Spleen (tissue), 11 donors: ENCODE data around the gene TENM4. TPM values are rescaled to one million over a fixed set of nuclear protein-coding genes. Genes with fewer than 3 reads are reported as not detected.
"Not testable (repeated sequence)": the region's sequence is repeated elsewhere in the genome, so short reads cannot be mapped to it uniquely, and the experiment has no call there.

Experiments used
- DNase-seq: peaks from one replicate; pipeline ENCODE4 v3.0.0-alpha.2; 2020
- H3K27ac ChIP-seq, 8 donors: fragments of 200-600 bp; sonication (generic) in 7 of 8; 1 replicate in 4 of 8; 2 replicates in 4 of 8; pipeline versions ENCODE4 v1.5.0 to v1.8.0; 2016 to 2021; ENCODE audit warnings: inconsistent platforms in 4 of 8, mild to moderate bottlenecking in 4 of 8, moderate library complexity in 1 of 8
- H3K27me3 ChIP-seq, 7 donors: fragments of 200-600 bp; sonication (generic) in 6 of 7; replicated peaks in 1 of 7; 1 replicate in 4 of 7; 2 replicates in 3 of 7; pipeline versions ENCODE4 v1.5.0 to v1.8.0; 2016 to 2021; ENCODE audit warnings: inconsistent platforms in 3 of 7, mild to moderate bottlenecking in 1 of 7
- H3K36me3 ChIP-seq, 6 donors: fragments of 200-600 bp; sonication (generic) in 5 of 6; 1 replicate in 4 of 6; 2 replicates in 2 of 6; pipeline versions ENCODE4 v1.5.0 to v1.8.0; 2016 to 2021; ENCODE audit warnings: inconsistent platforms in 2 of 6
- H3K4me1 ChIP-seq, 6 donors: fragments of 200-600 bp; sonication (generic) in 5 of 6; 1 replicate in 3 of 6; 2 replicates in 3 of 6; pipeline versions ENCODE4 v1.5.0 to v1.8.0; 2016 to 2021; ENCODE audit warnings: inconsistent platforms in 3 of 6
- H3K4me3 ChIP-seq, 8 donors: fragments of 200-600 bp; sonication (generic) in 7 of 8; 1 replicate in 4 of 8; 2 replicates in 4 of 8; pipeline versions ENCODE4 v1.5.0 to v1.8.0; 2016 to 2021; ENCODE audit warnings: inconsistent platforms in 4 of 8, mild to moderate bottlenecking in 4 of 8, moderate library complexity in 2 of 8
- H3K9me3 ChIP-seq, 8 donors: fragments of 200-600 bp; sonication (generic) in 7 of 8; 1 replicate in 4 of 8; 2 replicates in 4 of 8; pipeline versions ENCODE4 v1.5.0 to v1.8.0; 2016 to 2021; ENCODE audit warnings: inconsistent platforms in 4 of 8
- CTCF ChIP-seq, 11 experiments: fragments of 200-600 bp in 7 of 11; fragments of 450-650 bp in 4 of 11; sonication (generic) in 4 of 11; IDR thresholded peaks in 8 of 11; conservative IDR thresholded peaks in 3 of 11; 1 replicate in 7 of 11; 2 replicates in 4 of 11; pipeline versions ENCODE4 v1.4.0 to v1.8.0; 2016 to 2021; ENCODE audit warnings: antibody characterized with exemption in 11 of 11, inconsistent platforms in 4 of 11, mild to moderate bottlenecking in 1 of 11
- POLR2A ChIP-seq, 3 donors: fragments of 450-650 bp; IDR thresholded peaks; one replicate each; pipeline ENCODE4 v1.5.1; 2017; ENCODE audit warnings: antibody characterized with exemption in 3 of 3, mild to moderate bottlenecking in 1 of 3
- POLR2AphosphoS5 ChIP-seq, 3 donors: sonication (generic); formaldehyde crosslinking; IDR thresholded peaks; one replicate each; pipeline ENCODE4 v1.5.1; 2017; ENCODE audit warnings: antibody characterized with exemption in 3 of 3
- WGBS, 5 donors: extraction: QIAGEN DNeasy Blood & Tissue Kit in 3 of 5; methylation state at CpG; one replicate each; pipeline versions ENCODE4 v1.1.5 to v1.1.7; 2013 to 2018; 5-methylcytosine and 5-hydroxymethylcytosine counted together
- intact Hi-C: fragments of 100-400 bp; cut with DNase I; formaldehyde crosslinking; loops from one replicate; pipeline ENCODE4 v1.15.0; 2023; ENCODE audit warnings: low total_unique reads
- polyA plus RNA-seq, 3 donors: library from polyadenylated mRNA; stranded (reverse); fragments of 200-250 nt; gene quantifications; one replicate each; pipeline ENCODE4 v1.2.1, GENCODE V29; 2013
- total RNA-seq, 7 donors: library from RNA; depleted of rRNA in 3 of 7; stranded (reverse); fragments of >200 nt in 3 of 7; fragmentation: NEBNext Ultra II Directional in 4 of 7; extraction: Animal tissue kit (Norgen Biotek cat#: 25700) in 4 of 7; gene quantifications; one replicate each; pipeline versions ENCODE4 v1.1.0 to v1.2.1, GENCODE V29; 2016 to 2021
- donor health status: healthy with polysubstance abuse.
- donor health status: DM: no; HTN: no; CAD: no; lungs with moderate emphysema.
- donor health status: DM: no; HTN: no; CAD: no.
- donor health status: Bipolar disorder and iron deficiency.
- donor health status: healthy.
- donor health status: DM: no; HTN: no; CAD: no.
- donor health status: DM: yes; HTN: yes; CAD: no.

Gene TENM4
- total and polyA plus RNA-seq, 10 donors, result 0.09 to 4.5 (median 1.2) TPM

DNA sequence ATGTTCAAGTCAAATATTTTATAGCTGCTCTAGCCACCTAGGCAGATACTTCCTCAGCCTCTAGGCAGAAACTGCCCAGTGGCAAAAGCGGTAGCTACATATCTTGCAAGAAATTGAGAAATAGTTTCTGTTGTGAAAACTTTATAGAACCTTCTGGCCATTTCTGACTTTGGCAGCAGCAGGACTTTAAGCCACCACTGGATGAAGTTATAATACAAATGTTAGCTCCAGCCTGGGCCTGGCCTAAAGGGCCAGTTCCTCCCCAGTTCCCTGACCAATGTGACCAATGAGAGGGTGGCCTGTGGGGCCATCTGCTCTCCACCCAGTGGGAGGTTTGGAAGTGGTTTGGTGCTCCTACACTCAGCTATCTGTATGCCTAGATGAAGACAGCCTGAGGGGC is 612.2 kb downstream of the TENM4 start:
- Histone ChIP-seq H3K27ac (peak overlapping the region in 5 of 8 donors; percentile 9 to 78 (median 63)), H3K4me3 (no peak overlapping the region), H3K36me3 (no peaks in the 10 kb centered on the region), H3K4me1 (no peaks in the 10 kb centered on the region), H3K9me3 (no peaks in the 10 kb centered on the region), H3K27me3 (peaks cover 0 to 12% (median 0%) of the 10 kb centered on the region in 7 donors)
- WGBS, 5 donors, result 55 to 95% (median 79%) methylated on average over 1 of the region's 1 CpG
- intact Hi-C loops, result no loop called here
- DNase-seq, result no peak
- no peak for TF ChIP-seq CTCF (IDR thresholded peaks at IDR 0.05 in 8 of 11, conservative IDR thresholded peaks at IDR 0.05 in 3 of 11)
- TF ChIP-seq POLR2AphosphoS5 (IDR thresholded peaks at IDR 0.05), result peak in 1 of 3 donors; percentile 6
- no peak for TF ChIP-seq POLR2A (IDR thresholded peaks at IDR 0.05)

- intact Hi-C loops, H3K4me1 ChIP-seq, H3K9me3 ChIP-seq, H3K27ac ChIP-seq, H3K4me3 ChIP-seq, H3K36me3 ChIP-seq, DNase-seq: not testable (repeated sequence)
- 93 to 98% (median 94%) methylated on average over 4 of the region's 4 CpGs for WGBS, 5 donors
- peaks cover 0 to 12% (median 0%) of the 10 kb centered on the region in 7 donors for H3K27me3 ChIP-seq
Measured at GRCh38 chr11:78827291-78827690, 613.5 kb downstream of the TENM4 start.

- H3K36me3 ChIP-seq, result no peaks in the 10 kb centered on the region
- no peak for TF ChIP-seq CTCF (IDR thresholded peaks at IDR 0.05 in 8 of 11, conservative IDR thresholded peaks at IDR 0.05 in 3 of 11)
- TF ChIP-seq POLR2A (IDR thresholded peaks at IDR 0.05), result no peak
- TF ChIP-seq POLR2AphosphoS5 (IDR thresholded peaks at IDR 0.05), result no peak
- H3K9me3 ChIP-seq, result no peaks in the 10 kb centered on the region
- WGBS, 5 donors, result 78 to 90% (median 86%) methylated on average over 1 of the region's 1 CpG
- no peak overlapping the region for H3K4me3 ChIP-seq
- peaks cover 0 to 12% (median 0%) of the 10 kb centered on the region in 7 donors for H3K27me3 ChIP-seq
- no peaks in the 10 kb centered on the region for H3K4me1 ChIP-seq
- no peak for DNase-seq
- no peak overlapping the region for H3K27ac ChIP-seq
- intact Hi-C loops, result no loop called here
Measured at GRCh38 chr11:78825591-78826020, 615.2 kb downstream of the TENM4 start.

DNA sequence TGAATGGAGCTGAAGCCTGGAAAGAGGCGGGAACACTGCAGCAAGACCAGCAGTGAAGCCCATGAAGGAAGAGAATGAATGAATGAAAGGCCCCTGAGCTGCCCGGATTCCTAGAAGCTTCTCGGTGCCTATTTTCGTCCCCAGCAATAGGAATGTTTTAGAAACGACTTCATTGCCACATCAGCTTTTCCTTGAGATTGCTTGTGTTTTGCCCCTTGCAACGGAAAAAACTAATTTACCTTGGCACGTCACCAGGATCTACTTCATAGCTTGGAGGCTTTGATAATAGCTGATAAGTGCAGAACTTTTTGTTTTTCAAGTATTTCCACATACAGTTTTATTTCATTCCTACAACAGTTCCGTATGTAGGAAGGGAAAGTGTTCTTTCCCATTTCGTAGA is 617.2 kb downstream of the TENM4 start:
- no peak overlapping the region for H3K27ac ChIP-seq
- intact Hi-C loops, result no loop called here
- H3K9me3 ChIP-seq, result no peaks in the 10 kb centered on the region
- 67 to 79% (median 72%) methylated on average over 9 of the region's 9 CpGs for WGBS, 5 donors
- H3K4me1 ChIP-seq, result no peaks in the 10 kb centered on the region
- no peak overlapping the region for H3K4me3 ChIP-seq
- H3K36me3 ChIP-seq, result no peaks in the 10 kb centered on the region
- TF ChIP-seq POLR2A (IDR thresholded peaks at IDR 0.05), result no peak
- TF ChIP-seq CTCF (IDR thresholded peaks at IDR 0.05 in 8 of 11, conservative IDR thresholded peaks at IDR 0.05 in 3 of 11), result no peak
- TF ChIP-seq POLR2AphosphoS5 (IDR thresholded peaks at IDR 0.05), result no peak
- no peak for DNase-seq
- peaks cover 0 to 12% (median 0%) of the 10 kb centered on the region in 7 donors for H3K27me3 ChIP-seq

- H3K9me3 ChIP-seq, result no peaks in the 10 kb centered on the region
- 82 to 92% (median 87%) methylated on average over 23 of the region's 23 CpGs for WGBS, 5 donors
- no peak for DNase-seq
- H3K4me1 ChIP-seq, result no peaks in the 10 kb centered on the region
- H3K27me3 ChIP-seq, result peaks cover 0 to 10% (median 0%) of the 10 kb centered on the region in 7 donors
- intact Hi-C loops, result no loop called here
- no peaks in the 10 kb centered on the region for H3K36me3 ChIP-seq
- H3K27ac ChIP-seq, result no peak overlapping the region
- H3K4me3 ChIP-seq, result no peak overlapping the region
- TF ChIP-seq POLR2A (IDR thresholded peaks at IDR 0.05) (no peak), POLR2AphosphoS5 (IDR thresholded peaks at IDR 0.05) (no peak), CTCF (IDR thresholded peaks at IDR 0.05 in 8 of 11, conservative IDR thresholded peaks at IDR 0.05 in 3 of 11) (no peak)
Measured at GRCh38 chr11:78822931-78823423, 617.9 kb downstream of the TENM4 start.
